ENCODE measurements around the gene DPF3.

DNA sequence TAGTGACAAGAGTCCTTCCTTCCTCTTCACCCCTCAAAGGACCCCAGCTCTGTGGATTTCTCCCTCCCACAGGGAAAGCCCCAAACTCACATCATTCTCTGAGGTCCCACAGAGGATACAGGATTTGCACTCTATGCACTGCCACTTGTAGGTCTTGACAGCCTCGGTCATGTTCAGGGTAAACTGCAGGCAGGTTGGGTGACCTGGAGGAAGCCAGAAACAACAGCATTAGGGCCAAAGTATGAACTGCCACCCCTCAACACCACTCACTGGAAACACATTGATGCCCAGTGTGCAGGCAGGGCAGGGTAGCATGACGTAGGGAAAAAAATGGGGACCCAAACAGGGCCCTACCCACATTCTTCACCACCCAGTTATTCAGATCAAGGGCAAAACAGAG, 264.4 kb downstream of the DPF3 start:
- TF ChIP-seq POLR2AphosphoS5 (IDR thresholded peaks at IDR 0.05; ENCODE audit: low read depth, low read length) (no peak), SIN3A (IDR thresholded peaks at IDR 0.05; ENCODE audit: borderline replicate concordance, insufficient read depth, low read depth, low read length) (no peak), TCF7L2 (IDR thresholded peaks at IDR 0.05; ENCODE audit: low read depth, low read length) (no peak)
- TF ChIP-seq, protein P1, sequence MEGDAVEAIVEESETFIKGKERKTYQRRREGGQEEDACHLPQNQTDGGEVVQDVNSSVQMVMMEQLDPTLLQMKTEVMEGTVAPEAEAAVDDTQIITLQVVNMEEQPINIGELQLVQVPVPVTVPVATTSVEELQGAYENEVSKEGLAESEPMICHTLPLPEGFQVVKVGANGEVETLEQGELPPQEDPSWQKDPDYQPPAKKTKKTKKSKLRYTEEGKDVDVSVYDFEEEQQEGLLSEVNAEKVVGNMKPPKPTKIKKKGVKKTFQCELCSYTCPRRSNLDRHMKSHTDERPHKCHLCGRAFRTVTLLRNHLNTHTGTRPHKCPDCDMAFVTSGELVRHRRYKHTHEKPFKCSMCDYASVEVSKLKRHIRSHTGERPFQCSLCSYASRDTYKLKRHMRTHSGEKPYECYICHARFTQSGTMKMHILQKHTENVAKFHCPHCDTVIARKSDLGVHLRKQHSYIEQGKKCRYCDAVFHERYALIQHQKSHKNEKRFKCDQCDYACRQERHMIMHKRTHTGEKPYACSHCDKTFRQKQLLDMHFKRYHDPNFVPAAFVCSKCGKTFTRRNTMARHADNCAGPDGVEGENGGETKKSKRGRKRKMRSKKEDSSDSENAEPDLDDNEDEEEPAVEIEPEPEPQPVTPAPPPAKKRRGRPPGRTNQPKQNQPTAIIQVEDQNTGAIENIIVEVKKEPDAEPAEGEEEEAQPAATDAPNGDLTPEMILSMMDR (IDR thresholded peaks at IDR 0.05) = no peak
- TF ChIP-seq, protein P2, sequence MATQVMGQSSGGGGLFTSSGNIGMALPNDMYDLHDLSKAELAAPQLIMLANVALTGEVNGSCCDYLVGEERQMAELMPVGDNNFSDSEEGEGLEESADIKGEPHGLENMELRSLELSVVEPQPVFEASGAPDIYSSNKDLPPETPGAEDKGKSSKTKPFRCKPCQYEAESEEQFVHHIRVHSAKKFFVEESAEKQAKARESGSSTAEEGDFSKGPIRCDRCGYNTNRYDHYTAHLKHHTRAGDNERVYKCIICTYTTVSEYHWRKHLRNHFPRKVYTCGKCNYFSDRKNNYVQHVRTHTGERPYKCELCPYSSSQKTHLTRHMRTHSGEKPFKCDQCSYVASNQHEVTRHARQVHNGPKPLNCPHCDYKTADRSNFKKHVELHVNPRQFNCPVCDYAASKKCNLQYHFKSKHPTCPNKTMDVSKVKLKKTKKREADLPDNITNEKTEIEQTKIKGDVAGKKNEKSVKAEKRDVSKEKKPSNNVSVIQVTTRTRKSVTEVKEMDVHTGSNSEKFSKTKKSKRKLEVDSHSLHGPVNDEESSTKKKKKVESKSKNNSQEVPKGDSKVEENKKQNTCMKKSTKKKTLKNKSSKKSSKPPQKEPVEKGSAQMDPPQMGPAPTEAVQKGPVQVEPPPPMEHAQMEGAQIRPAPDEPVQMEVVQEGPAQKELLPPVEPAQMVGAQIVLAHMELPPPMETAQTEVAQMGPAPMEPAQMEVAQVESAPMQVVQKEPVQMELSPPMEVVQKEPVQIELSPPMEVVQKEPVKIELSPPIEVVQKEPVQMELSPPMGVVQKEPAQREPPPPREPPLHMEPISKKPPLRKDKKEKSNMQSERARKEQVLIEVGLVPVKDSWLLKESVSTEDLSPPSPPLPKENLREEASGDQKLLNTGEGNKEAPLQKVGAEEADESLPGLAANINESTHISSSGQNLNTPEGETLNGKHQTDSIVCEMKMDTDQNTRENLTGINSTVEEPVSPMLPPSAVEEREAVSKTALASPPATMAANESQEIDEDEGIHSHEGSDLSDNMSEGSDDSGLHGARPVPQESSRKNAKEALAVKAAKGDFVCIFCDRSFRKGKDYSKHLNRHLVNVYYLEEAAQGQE (IDR thresholded peaks at IDR 0.05; ENCODE audit: insufficient read depth in 1 of 2, low read depth in 2 of 2, low read length in 1 of 2) = no peak
